Midbrain (tissue), 1 donor: ENCODE results near the gene PRF1.

Source experiments
- DNase-seq: peaks from one replicate; lab custom pipeline; 2025; lab: John Stamatoyannopoulos, UW

PRF1 gene

GRCh38 chr10:70560511-70560941 is 42.0 kb downstream of the PRF1 start:
- DNase-seq: no peak

GRCh38 chr10:70559861-70560260 is 42.7 kb downstream of the PRF1 start:
- no peak for DNase-seq

- DNase-seq: peak; percentile 9
Measured at GRCh38 chr10:70558871-70559810, 43.4 kb downstream of the PRF1 start.

- no peak for DNase-seq
Measured at GRCh38 chr10:70558295-70558694, 44.2 kb downstream of the PRF1 start.

GRCh38 chr10:70557876-70558275 is 44.7 kb downstream of the PRF1 start:
- no peak for DNase-seq

GRCh38 chr10:70557086-70557845 is 45.3 kb downstream of the PRF1 start:
- no peak for DNase-seq

GRCh38 chr10:70555371-70555770 is 47.2 kb downstream of the PRF1 start:
- no peak for DNase-seq

GRCh38 chr10:70552586-70552985 is 50.0 kb downstream of the PRF1 start:
- DNase-seq: no peak

GRCh38 chr10:70551971-70552422 is 50.5 kb downstream of the PRF1 start:
- DNase-seq: no peak

GRCh38 chr10:70551466-70551865 is 51.1 kb downstream of the PRF1 start:
- no peak for DNase-seq

GRCh38 chr10:70550459-70550858 is 52.1 kb downstream of the PRF1 start:
- DNase-seq: no peak

- DNase-seq: peak; percentile 60
Measured at GRCh38 chr10:70549962-70550458, 52.5 kb downstream of the PRF1 start.

- DNase-seq: no peak
Measured at GRCh38 chr10:70549351-70549961, 53.1 kb downstream of the PRF1 start.
